Breast epithelium (tissue), 3 donors: ENCODE data around the gene ANKRD11.

Source experiments
- POLR2A ChIP-seq: fragments of 450-650 bp; IDR thresholded peaks from one replicate; pipeline ENCODE4 v1.6.1; 2016; ENCODE audit warnings: antibody characterized with exemption, mild to moderate bottlenecking, moderate library complexity
- POLR2AphosphoS5 ChIP-seq, 3 donors: sonication (generic); formaldehyde crosslinking; IDR thresholded peaks; one replicate each; pipeline ENCODE4 v1.6.1; 2017; ENCODE audit warnings: antibody characterized with exemption in 3 of 3
- TF ChIP-seq, protein P1 (sequence below), 3 donors: fragments of 450-650 bp; IDR thresholded peaks; one replicate each; pipeline ENCODE4 v1.5.1; 2016 to 2017; ENCODE audit warnings: antibody characterized with exemption in 3 of 3, mild to moderate bottlenecking in 3 of 3, moderate library complexity in 3 of 3

- TF ChIP-seq, protein P1, sequence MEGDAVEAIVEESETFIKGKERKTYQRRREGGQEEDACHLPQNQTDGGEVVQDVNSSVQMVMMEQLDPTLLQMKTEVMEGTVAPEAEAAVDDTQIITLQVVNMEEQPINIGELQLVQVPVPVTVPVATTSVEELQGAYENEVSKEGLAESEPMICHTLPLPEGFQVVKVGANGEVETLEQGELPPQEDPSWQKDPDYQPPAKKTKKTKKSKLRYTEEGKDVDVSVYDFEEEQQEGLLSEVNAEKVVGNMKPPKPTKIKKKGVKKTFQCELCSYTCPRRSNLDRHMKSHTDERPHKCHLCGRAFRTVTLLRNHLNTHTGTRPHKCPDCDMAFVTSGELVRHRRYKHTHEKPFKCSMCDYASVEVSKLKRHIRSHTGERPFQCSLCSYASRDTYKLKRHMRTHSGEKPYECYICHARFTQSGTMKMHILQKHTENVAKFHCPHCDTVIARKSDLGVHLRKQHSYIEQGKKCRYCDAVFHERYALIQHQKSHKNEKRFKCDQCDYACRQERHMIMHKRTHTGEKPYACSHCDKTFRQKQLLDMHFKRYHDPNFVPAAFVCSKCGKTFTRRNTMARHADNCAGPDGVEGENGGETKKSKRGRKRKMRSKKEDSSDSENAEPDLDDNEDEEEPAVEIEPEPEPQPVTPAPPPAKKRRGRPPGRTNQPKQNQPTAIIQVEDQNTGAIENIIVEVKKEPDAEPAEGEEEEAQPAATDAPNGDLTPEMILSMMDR (IDR thresholded peaks at IDR 0.05) = no peak
- no peak for TF ChIP-seq POLR2AphosphoS5 (IDR thresholded peaks at IDR 0.05)
- no peak for TF ChIP-seq POLR2A
These were observed 202.4 kb downstream of the ANKRD11 start for GRCh38 chr16:89287777-89288576.
